Lower lobe of right lung (tissue), 2 donors: ENCODE data around the gene PSMC5. TPM values are rescaled to one million over a fixed set of nuclear protein-coding genes. Genes with fewer than 3 reads are reported as not detected.
"Not testable (repeated sequence)": the region's sequence is repeated elsewhere in the genome, so short reads cannot be mapped to it uniquely, and the experiment has no call there.

ENCODE experiments used
- ATAC-seq, 2 donors: fragments of 200-7000 bp; cut with Tn5 transposase; one replicate each; pipeline ENCODE4 v1.9.1; 2020 to 2022; ENCODE audit warnings: mild to moderate bottlenecking in 2 of 2, moderate library complexity in 2 of 2
- DNase-seq: peaks from one replicate; pipeline ENCODE4 v3.0.0-alpha.2; 2020
- H3K27ac ChIP-seq: fragments of 200-600 bp; one replicate; pipeline ENCODE4 v1.8.0; 2022
- H3K27me3 ChIP-seq: fragments of 200-600 bp; one replicate; pipeline ENCODE4 v1.8.0; 2022; ENCODE audit warnings: low read depth
- H3K36me3 ChIP-seq: fragments of 200-600 bp; one replicate; pipeline ENCODE4 v1.8.0; 2022; ENCODE audit warnings: mild to moderate bottlenecking
- H3K4me1 ChIP-seq: fragments of 200-600 bp; one replicate; pipeline ENCODE4 v1.8.0; 2022
- H3K4me3 ChIP-seq: fragments of 200-600 bp; one replicate; pipeline ENCODE4 v1.8.0; 2022; ENCODE audit warnings: mild to moderate bottlenecking
- H3K9me3 ChIP-seq: fragments of 200-600 bp; one replicate; pipeline ENCODE4 v1.8.0; 2022
- CTCF ChIP-seq: fragments of 200-600 bp; IDR thresholded peaks from one replicate; pipeline ENCODE4 v1.8.0; 2022; ENCODE audit warnings: antibody characterized with exemption, mild to moderate bottlenecking
- intact Hi-C: fragments of 100-400 bp; cut with DNase I; formaldehyde crosslinking; loops from one replicate; pipeline ENCODE4 v1.11.0; 2022
- total RNA-seq: library from RNA; stranded (reverse); fragmentation: NEBNext Ultra II Directional; extraction: Animal tissue kit (Norgen Biotek cat#: 25700); gene quantifications from one replicate; pipeline ENCODE4 v1.2.1, GENCODE V29; 2021
- donor health status: DM: no; HTN: yes; CAD: no; lungs with severe emphysema.

PSMC5 gene
- total RNA-seq, 1 donor from 2014 or later, result 98.6 TPM

DNA sequence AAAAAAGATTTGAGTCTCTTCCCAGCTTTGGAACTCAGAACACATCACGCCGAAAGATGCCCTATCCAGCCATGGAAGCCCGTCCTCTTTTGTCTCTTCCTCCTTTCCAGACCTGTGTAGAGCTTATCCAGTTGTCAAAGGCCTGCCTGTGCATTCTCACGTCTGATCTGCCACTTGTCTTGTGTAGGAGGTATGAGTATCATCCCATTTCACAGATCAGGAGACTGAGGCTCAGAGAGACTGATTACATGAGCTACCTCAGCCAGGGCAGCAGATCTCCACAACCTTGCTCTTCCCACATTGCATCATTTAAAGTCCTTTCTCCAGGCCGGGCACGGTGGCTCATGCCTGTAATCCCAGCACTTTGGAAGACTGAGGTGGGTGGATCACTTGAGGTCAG is 47.5 kb downstream of the PSMC5 start:
- H3K4me1 ChIP-seq, H3K27ac ChIP-seq, H3K9me3 ChIP-seq, ATAC-seq, intact Hi-C loops, DNase-seq, H3K36me3 ChIP-seq, H3K4me3 ChIP-seq, H3K27me3 ChIP-seq: not testable (repeated sequence)

DNA sequence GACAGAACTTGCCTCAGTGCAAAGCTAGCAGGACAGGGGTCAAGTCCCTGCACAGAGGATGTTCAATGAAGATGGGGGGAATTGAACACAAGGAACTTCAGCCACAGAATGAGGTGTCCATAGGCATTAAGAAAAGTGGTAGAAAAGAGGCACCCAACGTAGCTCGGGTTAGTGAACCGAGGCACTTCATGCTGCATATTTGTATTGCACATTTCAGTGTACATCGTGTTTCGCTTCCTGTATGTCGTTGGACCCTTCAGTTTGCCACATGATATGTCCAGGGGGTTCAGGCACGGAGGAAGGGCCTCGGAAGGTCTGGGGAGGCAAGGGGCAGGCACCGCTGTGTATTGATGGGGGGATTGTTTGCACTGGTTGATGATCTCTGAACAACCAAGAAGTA is 51.2 kb downstream of the PSMC5 start:
- not testable (repeated sequence) for H3K27me3 ChIP-seq

DNA sequence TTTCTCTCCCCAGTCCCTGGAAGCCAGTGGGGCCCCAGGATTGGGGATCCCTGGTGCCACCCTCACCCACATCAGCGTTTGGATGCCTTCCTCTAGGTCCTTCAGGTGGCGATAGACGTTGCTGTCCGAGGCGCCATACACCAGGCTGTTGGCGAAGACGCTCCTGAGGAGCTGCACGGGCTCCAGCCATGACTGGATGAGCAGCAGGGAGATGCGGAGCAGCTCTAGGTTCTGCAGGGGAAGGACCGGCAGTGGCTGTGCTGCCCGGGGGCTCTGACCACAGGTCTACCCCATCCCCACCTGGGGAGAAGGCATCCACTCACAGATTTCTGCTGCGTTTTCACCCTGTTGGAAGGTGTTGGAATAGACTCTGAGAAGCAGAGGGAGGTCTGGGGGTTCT is 53.5 kb downstream of the PSMC5 start:
- no peaks in the 10 kb centered on the region for H3K27me3 ChIP-seq
- H3K4me3 ChIP-seq, result no peak overlapping the region
- intact Hi-C loops, result no loop called here
- no peak overlapping the region for H3K27ac ChIP-seq
- TF ChIP-seq CTCF, result no peak
- H3K36me3 ChIP-seq, result no peaks in the 10 kb centered on the region
- ATAC-seq (no peak), DNase-seq (no peak)
- H3K9me3 ChIP-seq, result no peaks in the 10 kb centered on the region
- no peaks in the 10 kb centered on the region for H3K4me1 ChIP-seq

More for the DNA sequence above, 51.2 kb downstream of the PSMC5 start:
- H3K36me3 ChIP-seq, DNase-seq, ATAC-seq, H3K9me3 ChIP-seq, H3K27ac ChIP-seq, H3K4me1 ChIP-seq, H3K4me3 ChIP-seq, intact Hi-C loops: not testable (repeated sequence)

DNA sequence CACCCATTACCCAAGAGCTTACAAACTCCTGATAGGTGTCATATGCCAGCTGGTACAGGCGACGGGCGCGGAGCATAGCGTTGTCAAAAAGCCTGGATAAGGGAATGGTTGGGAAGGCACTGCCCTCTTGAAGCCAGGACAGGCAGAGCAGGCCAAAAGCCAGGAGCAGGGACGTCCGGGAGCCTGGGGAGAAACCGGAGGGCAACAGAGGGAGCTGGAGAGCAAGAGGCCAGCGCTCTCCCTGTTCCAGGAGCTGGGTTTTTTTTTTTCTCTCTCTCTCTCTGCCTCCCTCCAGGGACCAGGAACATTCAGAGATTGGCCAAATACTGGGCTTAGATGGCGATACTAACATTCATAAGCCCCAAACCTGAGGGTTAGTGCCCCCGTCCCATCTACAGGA is 54.1 kb downstream of the PSMC5 start:
- H3K4me1 ChIP-seq, H3K36me3 ChIP-seq, ATAC-seq, H3K9me3 ChIP-seq, H3K27me3 ChIP-seq, H3K4me3 ChIP-seq, intact Hi-C loops, DNase-seq, H3K27ac ChIP-seq: not testable (repeated sequence)

Other genes starting within 250 kb of the PSMC5 start
- gene TACO1, start 226.5 kb upstream of the PSMC5 start, total RNA-seq, result 13.6 TPM
- gene MAP3K3, start 205.0 kb upstream of the PSMC5 start, total RNA-seq, result 58.5 TPM
- gene LIMD2, start 127.3 kb upstream of the PSMC5 start, total RNA-seq, result 25.9 TPM
- 32.8 TPM for gene STRADA, start 85.6 kb upstream of the PSMC5 start, total RNA-seq
- 80.2 TPM for gene CCDC47, start 53.8 kb upstream of the PSMC5 start, total RNA-seq
- gene DDX42, start 53.3 kb upstream of the PSMC5 start, total RNA-seq, result 101 TPM
- 37.4 TPM for gene FTSJ3, start 232 bp downstream of the PSMC5 start, total RNA-seq
- 80.9 TPM for gene SMARCD2, start 15.3 kb downstream of the PSMC5 start, total RNA-seq
- not detected for gene CSH2, start 46.2 kb downstream of the PSMC5 start, total RNA-seq
- not detected for gene GH2, start 54.5 kb downstream of the PSMC5 start, total RNA-seq
- gene CSH1, start 69.1 kb downstream of the PSMC5 start, total RNA-seq, result not detected
- not detected for gene CSHL1, start 83.8 kb downstream of the PSMC5 start, total RNA-seq
- gene GH1, start 91.4 kb downstream of the PSMC5 start, total RNA-seq, result not detected
- 4.7 TPM for gene CD79B, start 104.9 kb downstream of the PSMC5 start, total RNA-seq
- gene SCN4A, start 145.5 kb downstream of the PSMC5 start, total RNA-seq, result 0.18 TPM
- gene PRR29, start 170.9 kb downstream of the PSMC5 start, total RNA-seq, result 11.3 TPM
- 69.2 TPM for gene ICAM2, start 193.2 kb downstream of the PSMC5 start, total RNA-seq